Forelimb muscle (tissue), 1 donor: ENCODE measurements around the gene MAP1LC3A. TPM values are rescaled to one million over a fixed set of nuclear protein-coding genes. Genes with fewer than 3 reads are reported as not detected.

ENCODE experiments used
- DNase-seq: peaks from one replicate; pipeline ENCODE4 v3.0.0-alpha.2; 2013; ENCODE audit warnings: low read depth
- polyA plus RNA-seq: library from polyadenylated mRNA; unstranded; fragments of 120-200 nt; gene quantifications from one replicate; pipeline ENCODE4 v1.2.1, GENCODE V29; 2013; ENCODE audit not compliant: insufficient read length

The MAP1LC3A gene
- polyA plus RNA-seq, 1 donor, result 17.8 TPM

DNA sequence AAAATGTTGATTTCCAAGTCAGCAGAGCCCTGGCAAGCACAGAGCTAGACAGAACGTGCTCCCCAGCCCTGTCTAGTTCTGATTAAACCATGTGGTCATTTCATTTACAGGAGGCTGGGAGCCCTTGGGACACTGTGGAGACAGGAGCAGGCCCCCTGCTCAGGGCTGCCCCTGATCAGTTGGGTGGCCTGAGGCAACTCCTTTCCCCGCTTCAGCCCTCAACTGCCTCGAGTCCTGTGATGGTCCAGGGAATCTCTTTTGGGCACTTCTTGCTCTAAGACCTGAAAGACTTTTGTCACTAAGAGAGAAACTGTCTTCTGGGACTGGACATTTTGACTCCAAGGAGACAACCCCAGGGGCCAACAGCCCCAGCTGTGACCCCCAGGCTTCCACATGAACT is 28.8 kb upstream of the MAP1LC3A start:
- DNase-seq, result no peak

- DNase-seq, result no peak
Measured at GRCh38 chr20:34530342-34530741, 28.2 kb upstream of the MAP1LC3A start.

- no peak for DNase-seq
Measured at GRCh38 chr20:34531608-34532265, 26.8 kb upstream of the MAP1LC3A start.

GRCh38 chr20:34532320-34532719 is 26.2 kb upstream of the MAP1LC3A start:
- DNase-seq, result no peak

DNA sequence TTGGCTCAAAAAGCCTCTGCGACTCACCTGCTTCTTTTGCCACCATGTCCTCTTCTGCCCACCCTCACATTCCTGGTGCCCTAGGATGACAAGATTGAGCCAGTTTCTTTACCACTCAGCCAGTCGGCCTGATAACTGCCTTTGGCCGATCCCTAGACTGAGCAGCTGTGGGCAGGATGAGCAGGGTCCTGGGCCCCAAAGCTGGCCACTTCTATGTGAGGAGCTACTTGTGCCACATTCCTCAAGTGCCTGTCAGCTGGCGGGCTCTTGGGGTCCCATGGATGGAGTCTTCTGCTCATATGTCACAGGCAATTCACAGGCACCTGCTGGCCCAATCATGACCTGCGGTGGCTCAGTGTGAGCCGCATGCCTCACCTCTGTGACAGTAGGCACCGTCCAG is 25.8 kb upstream of the MAP1LC3A start:
- no peak for DNase-seq

- no peak for DNase-seq
Measured at GRCh38 chr20:34534391-34535165, 23.9 kb upstream of the MAP1LC3A start.

DNA sequence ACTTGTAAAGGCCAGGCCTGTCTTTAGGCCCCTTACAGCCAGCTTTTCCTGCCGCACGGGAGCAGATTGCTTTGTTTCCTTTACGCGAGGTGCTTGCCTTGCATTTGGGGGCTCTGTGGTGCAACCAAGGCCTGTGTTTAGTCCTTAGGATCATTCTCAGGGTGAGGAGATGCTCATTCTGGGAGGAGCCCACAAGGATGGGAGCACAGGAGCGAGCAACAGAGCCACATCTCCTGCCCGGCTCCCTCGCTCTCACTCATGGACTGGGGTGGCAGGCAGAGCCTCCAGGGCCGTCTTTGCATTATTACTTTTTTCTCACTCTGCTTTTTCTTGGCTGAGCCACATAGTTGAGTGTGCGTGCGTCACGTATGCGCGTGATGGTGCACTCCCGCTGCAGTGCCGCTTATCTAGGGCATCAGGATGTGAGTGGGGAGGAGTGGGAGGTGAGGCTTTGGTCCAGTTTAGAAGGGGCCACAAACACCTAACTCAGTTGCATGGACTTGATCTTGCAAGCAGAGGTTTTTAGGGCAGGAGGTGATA is 23.1 kb upstream of the MAP1LC3A start:
- no peak for DNase-seq

GRCh38 chr20:34535857-34536256 is 22.7 kb upstream of the MAP1LC3A start:
- DNase-seq, result no peak

- DNase-seq, result no peak
Measured at GRCh38 chr20:34536798-34537394, 21.6 kb upstream of the MAP1LC3A start.

DNA sequence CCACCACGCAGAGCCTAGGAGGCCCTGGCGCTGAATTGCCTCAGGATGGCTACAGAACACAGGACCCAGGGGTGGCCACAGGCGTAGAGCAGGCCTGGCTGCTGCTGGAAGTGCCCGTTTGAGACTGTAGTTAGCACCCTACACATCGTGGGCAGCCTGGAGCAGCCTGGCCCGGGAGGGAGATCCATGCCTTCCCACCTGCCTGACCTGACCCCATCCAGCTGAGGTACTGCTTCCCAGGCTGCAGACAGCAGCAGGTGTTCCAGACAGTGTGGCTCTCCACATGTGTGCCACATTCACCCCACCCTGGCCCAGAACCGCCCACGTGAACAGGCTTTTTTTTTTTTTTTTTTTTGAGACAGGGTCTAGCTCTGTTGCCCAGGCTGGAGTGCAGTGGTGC is 20.9 kb upstream of the MAP1LC3A start:
- DNase-seq, result no peak

- no peak for DNase-seq
Measured at GRCh38 chr20:34538671-34539123, 19.8 kb upstream of the MAP1LC3A start.

DNA sequence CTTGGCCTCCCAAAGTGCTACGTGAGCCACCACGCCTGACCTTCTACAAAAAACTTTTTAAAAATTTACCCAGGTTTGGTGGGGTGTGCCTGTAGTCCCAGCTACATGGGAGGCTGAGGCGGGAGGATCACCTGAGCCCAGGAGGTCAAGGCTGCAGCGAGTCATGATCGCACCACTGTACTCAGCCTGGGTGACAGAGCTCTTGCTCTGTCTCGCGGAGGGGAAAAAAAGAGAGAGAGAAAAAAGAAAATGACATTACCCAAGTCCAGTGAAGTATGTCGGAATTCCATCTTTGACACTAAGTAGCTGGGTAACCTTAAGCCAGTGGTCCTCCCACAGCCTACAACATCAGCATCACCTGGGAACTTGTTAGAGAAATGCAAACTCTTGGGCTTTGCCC is 18.8 kb upstream of the MAP1LC3A start:
- no peak for DNase-seq

- no peak for DNase-seq
Measured at GRCh38 chr20:34540596-34541263, 17.8 kb upstream of the MAP1LC3A start.

DNA sequence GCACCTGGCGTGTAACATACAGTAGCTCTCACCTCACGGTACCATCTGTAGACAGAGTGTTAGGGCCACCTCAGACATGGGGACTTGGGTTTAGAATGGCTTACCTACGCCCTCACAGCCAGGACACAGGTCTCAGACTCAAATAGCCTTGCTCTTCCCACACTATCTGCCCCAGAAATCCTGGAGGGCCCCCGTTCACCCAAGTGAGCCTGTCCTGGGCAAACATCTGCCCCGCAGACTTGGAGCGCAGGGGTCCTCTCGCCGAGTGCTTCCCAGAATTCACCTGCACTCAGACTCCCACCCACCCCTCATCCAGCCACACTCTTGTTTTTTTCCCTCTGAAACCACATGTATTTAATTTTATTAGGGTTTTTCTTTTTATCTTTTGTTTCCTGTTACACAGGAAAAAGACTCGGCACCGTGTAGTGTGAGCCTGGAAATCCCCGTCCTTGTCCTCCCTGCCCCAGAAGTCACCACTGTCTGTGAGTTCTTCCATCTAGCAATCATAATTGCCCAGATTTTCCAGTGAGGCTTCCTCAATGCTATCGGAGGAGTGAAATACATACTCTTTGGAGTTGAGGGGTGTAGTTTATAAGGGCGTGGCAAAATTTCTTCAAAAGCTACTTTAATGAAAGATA is 17.1 kb upstream of the MAP1LC3A start:
- DNase-seq, result no peak

DNA sequence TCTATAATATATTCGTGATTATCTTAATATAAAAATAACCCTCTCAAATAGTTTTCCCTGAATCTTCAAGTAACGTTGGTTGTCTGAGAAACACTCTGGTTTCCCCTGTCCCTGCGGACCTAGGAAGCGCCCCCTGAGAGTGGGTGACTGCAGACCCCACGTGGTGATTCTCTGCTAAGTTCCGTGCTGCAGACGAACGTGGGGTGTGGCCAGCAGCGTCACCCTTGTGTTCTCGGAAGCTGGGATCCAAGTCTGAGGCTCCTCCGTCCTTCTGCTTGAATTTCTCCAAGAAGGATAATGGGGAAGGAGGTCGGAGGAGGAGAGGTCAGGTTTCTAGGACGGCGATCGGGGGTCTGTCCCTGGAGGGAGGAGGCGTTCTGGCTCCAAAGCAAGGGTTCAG is 16.6 kb upstream of the MAP1LC3A start:
- no peak for DNase-seq

DNA sequence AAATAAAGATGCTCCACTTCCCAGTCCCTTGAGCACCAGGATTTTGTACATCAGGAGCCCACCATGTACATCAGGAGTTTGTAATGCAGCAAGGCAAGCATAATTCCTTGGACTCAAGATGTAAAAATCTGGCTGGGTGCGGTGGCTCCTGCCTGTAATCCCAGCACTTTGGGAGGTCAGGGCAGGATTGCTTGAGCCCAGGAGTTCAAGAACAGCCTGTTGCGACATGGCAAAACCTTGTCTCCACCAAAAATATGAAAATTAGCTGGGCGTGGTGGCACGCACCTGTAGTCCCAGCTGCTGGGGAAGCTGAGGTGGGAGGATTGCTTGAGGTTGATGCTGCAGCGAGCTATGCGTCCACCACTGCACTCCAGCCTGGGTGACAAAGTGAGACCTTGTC is 16.1 kb upstream of the MAP1LC3A start:
- no peak for DNase-seq

GRCh38 chr20:34543463-34544056 is 15.0 kb upstream of the MAP1LC3A start:
- no peak for DNase-seq

DNA sequence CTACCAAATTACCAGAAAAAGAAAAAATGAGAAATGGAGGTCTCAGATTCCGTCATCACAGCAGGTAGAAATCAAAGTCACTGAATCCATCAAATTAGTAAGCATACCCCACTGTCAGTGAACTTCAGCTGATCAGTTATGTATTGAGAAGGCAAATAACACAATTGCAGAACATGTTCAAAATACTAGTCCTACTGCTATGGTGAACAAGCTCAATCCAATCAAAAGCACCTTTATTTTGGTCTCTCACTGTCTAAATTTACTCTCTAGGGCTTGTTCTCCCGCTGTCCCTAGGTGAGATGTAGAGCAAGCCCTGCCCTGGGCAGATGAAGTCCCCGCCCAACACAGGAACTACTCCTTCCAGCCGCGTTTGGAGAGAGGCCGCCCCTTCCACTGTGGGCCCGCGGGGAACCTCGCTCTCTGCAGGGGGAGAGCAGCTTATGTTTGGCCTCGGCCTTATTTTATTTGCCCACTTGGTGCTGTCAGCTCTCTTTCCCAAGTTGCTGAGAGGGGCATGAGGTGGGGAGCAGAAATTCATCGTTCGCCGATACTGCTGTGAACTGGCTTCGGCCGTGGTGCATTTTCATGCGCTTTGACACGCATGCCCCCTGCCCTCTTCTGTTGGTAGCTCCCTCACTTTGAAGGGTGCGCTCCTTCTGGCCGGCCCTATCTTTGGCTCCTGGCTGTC is 14.3 kb upstream of the MAP1LC3A start:
- DNase-seq, result no peak

DNA sequence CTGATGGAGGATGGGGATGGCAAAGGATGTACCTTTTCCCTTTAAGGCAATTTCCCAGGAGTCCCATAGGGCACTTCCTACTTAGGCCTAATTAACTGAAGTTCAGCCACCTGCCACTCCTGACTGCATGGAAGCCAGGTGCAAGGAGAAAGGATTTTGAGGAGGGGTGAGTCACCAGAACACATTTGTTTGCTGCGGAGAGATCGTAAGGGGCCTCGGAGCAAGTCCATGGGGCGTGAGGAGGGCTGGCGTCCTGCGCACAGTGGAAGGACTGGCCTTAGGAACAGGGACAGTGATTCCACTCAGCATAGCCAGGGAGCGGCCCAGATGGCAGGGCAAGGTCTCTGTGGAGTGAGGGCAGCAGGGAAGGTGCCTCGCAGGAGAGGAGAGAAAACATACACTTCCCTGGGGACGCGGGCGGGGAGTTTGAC is 11.8 kb upstream of the MAP1LC3A start:
- no peak for DNase-seq

DNA sequence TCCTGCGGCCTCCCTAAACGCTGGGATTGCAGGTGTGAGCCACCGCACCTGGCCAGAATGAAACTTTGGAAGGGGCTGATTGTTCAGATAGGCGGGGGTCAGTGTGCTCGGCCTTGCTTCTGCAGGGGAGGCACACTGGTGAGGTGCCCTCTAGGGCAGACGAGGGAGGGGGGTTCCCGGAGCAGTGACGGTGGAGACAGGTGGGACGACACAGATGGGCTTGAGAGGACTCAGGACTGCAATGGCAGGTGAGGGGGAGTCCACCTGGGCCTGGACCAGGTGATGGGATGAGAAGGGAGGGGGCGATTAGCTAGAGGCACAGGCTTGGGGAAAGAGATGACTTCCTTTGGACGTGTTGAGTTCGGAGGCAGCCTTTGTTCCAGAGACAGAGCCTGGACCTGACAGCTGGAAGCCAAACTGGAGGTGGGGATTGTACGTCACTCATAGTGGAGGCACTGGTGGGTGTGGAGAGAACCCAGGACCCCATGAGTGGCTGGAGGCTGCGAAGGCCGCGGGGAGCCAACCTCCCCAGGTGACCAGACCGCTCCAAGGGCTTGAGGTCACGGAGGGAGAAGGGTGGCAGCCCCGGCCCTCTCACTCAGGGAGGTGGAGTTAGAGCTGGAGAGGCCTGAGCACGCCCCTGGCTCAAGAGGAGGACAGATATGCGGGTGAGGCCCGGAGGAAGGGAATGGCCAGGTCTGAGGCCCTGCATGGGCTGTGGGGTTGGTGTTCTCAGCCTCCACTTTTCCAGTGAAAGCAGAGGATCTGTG is 10.5 kb upstream of the MAP1LC3A start:
- no peak for DNase-seq
